ENCODE measurements around the gene WIPF1. TPM values are rescaled to one million over a fixed set of nuclear protein-coding genes. Genes with fewer than 3 reads are reported as not detected.

The WIPF1 gene
- total RNA-seq, 1 experiment from 2014 or later: 0.59 TPM

GRCh38 chr2:174645296-174645695 is 47.7 kb upstream of the WIPF1 start:
- POLR2A ChIA-PET: no interaction called here
- no peaks in the 10 kb centered on the region for H4K20me1 ChIP-seq (ENCODE audit: insufficient read depth)
- peaks cover 0 to 12% of the 10 kb centered on the region in 2 experiments; a peak in 1 of 4 replicates for H3K9me3 ChIP-seq (ENCODE audit: control insufficient read depth in 1 of 2, insufficient read depth in 1 of 2, low read depth in 1 of 2, low read length in 2 of 2)
- RAD21 ChIA-PET (ENCODE audit: low non-redundant PET in 1 of 2, low total read pairs in 2 of 2, uncharacterized antibody in 2 of 2, unreplicated experiment in 2 of 2): no interaction called here
- DNase-seq (ENCODE audit: low read depth, low spot score) (no peak), ATAC-seq (no peak)
- TF ChIP-seq CEBPB (IDR thresholded peaks at IDR 0.05; ENCODE audit: low read depth) (no peak), EZH2 (IDR thresholded peaks at IDR 0.05) (no peak), REST (IDR thresholded peaks at IDR 0.05; ENCODE audit: low read depth) (no peak), SRF (IDR thresholded peaks at IDR 0.05; ENCODE audit: low read depth) (no peak), SP1 (IDR thresholded peaks at IDR 0.05; ENCODE audit: low read depth) (no peak), RAD21 (IDR thresholded peaks at IDR 0.05; ENCODE audit: low read depth) (no peak), EGR1 (IDR thresholded peaks at IDR 0.05; ENCODE audit: low read depth) (no peak), FOSL1 (IDR thresholded peaks at IDR 0.05; ENCODE audit: low read depth) (no peak), ZBTB33 (IDR thresholded peaks at IDR 0.05; ENCODE audit: extremely low read depth, insufficient replicate concordance, low read length) (no peak), ZNF274 (IDR thresholded peaks at IDR 0.05; ENCODE audit: low read depth, low read length) (no peak), POLR2AphosphoS5 (IDR thresholded peaks at IDR 0.05; ENCODE audit: low read depth, low read length) (no peak), CTCF (IDR thresholded peaks at IDR 0.05 in 2 of 3, conservative IDR thresholded peaks at IDR 0.05 in 1 of 3; ENCODE audit: borderline replicate concordance in 1 of 3, insufficient read depth in 1 of 3, low read depth in 2 of 3, low read length in 2 of 3) (no peak), EZH2phosphoT487 (IDR thresholded peaks at IDR 0.05; ENCODE audit: borderline replicate concordance) (no peak), ATF3 (IDR thresholded peaks at IDR 0.05) (no peak), YY1 (IDR thresholded peaks at IDR 0.05; ENCODE audit: extremely low read depth, insufficient replicate concordance, low read depth, low read length) (no peak), POLR2A (IDR thresholded peaks at IDR 0.05; ENCODE audit: borderline replicate concordance, extremely low read depth, insufficient read depth, insufficient read length) (no peak), ELF1 (IDR thresholded peaks at IDR 0.05; ENCODE audit: borderline replicate concordance, low read depth) (no peak), CBX3 (IDR thresholded peaks at IDR 0.05; ENCODE audit: low read depth) (no peak)
- H3K4me2 ChIP-seq (ENCODE audit: low read length): no peak overlapping the region
- no TSS peak for BruUV-seq (replicated peaks)
- CTCF ChIA-PET: no interaction called here
- no peak overlapping the region for H2AFZ ChIP-seq (ENCODE audit: low read depth, low read length, poor library complexity, severe bottlenecking)
- intact Hi-C loops (cut with micrococcal nuclease): no loop called here
- H3K9ac ChIP-seq (ENCODE audit: low read length): no peak overlapping the region
- no peak overlapping the region for H3K4me3 ChIP-seq (replicated peaks in 1 of 2; ENCODE audit: low read depth in 1 of 2, low read length in 2 of 2)
- no peak overlapping the region for H3K27ac ChIP-seq (ENCODE audit: low read depth, low read length)
- H3K36me3 ChIP-seq (ENCODE audit: control insufficient read depth in 1 of 2, insufficient read depth in 2 of 2, low read length in 2 of 2): no peaks in the 10 kb centered on the region
- no peaks in the 10 kb centered on the region for H3K79me2 ChIP-seq (ENCODE audit: insufficient read depth, low read length)
- H3K9me2 ChIP-seq (ENCODE audit: insufficient read depth): no peaks in the 10 kb centered on the region
- no peaks in the 10 kb centered on the region for H3K4me1 ChIP-seq (ENCODE audit: control insufficient read depth in 1 of 2, insufficient read depth in 2 of 2, low read length in 2 of 2)
- H3K27me3 ChIP-seq (ENCODE audit: insufficient read depth, low read length): no peaks in the 10 kb centered on the region

Data from HCT116 (cell line).